Measurements from ENCODE around the gene CRX.
"Not testable (repeated sequence)": the region's sequence is repeated elsewhere in the genome, so short reads cannot be mapped to it uniquely, and the experiment has no call there.

The CRX gene

DNA sequence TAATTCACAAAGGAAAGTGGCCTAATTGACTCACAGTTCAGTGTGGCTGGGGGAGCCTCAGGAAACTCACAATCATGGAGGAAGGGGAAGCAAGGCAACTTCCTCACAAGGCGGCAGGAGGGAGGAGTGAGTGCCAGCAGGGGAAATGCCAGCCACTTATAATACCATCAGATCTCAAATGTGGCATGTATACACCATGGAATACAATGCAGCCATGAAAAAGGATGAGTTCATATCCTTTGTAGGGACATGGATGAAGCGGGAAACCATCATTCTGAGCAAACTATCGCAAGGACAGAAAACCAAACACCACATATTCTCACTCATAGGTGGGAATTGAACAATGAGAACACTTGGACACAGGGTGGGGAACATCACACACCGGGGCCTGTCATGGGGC lies 57.6 kb downstream of the CRX start:
- not testable (repeated sequence) for H3K9me3 ChIP-seq (ENCODE audit: control insufficient read depth, low read length); H3K36me3 ChIP-seq (ENCODE audit: control insufficient read depth, insufficient read depth, low read length); DNase-seq; H3K4me3 ChIP-seq (ENCODE audit: insufficient read depth, low read depth, low read length, poor library complexity, severe bottlenecking); H3K4me1 ChIP-seq (ENCODE audit: control insufficient read depth, insufficient read depth, low read length, poor library complexity, severe bottlenecking); H3K27me3 ChIP-seq (replicated peaks; ENCODE audit: control insufficient read depth, insufficient read depth, low read length, poor library complexity, severe bottlenecking); H3K27ac ChIP-seq (ENCODE audit: insufficient read depth, low read length, poor library complexity, severe bottlenecking)

DNA sequence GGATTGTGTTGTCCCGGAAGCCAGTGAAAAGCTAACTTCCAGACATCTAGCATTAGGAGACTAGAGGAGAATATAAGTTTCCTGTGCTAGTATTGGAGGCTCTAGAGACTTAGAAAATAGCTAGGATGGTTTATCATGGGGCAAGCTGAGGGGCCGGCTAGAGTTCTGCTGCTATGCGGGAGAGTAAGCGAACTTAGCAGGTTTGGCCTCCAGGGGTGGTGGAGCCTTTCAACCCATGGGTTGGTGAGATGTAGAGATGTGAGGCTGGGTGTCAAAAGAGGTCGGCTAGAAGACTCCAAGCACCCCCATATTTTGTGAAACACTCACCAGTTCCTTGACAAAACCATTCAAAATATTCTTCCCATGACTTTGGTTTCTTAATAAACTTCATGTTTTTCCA lies 60.0 kb downstream of the CRX start:
- no peak for DNase-seq
- no peaks in the 10 kb centered on the region for H3K4me1 ChIP-seq (ENCODE audit: control insufficient read depth, insufficient read depth, low read length, poor library complexity, severe bottlenecking)
- no peaks in the 10 kb centered on the region for H3K36me3 ChIP-seq (ENCODE audit: control insufficient read depth, insufficient read depth, low read length)
- no peak overlapping the region for H3K27ac ChIP-seq (ENCODE audit: insufficient read depth, low read length, poor library complexity, severe bottlenecking)
- no peaks in the 10 kb centered on the region for H3K27me3 ChIP-seq (replicated peaks; ENCODE audit: control insufficient read depth, insufficient read depth, low read length, poor library complexity, severe bottlenecking)
- H3K9me3 ChIP-seq (ENCODE audit: control insufficient read depth, low read length), result no peaks in the 10 kb centered on the region
- H3K4me3 ChIP-seq (ENCODE audit: insufficient read depth, low read depth, low read length, poor library complexity, severe bottlenecking), result no peak overlapping the region

DNA sequence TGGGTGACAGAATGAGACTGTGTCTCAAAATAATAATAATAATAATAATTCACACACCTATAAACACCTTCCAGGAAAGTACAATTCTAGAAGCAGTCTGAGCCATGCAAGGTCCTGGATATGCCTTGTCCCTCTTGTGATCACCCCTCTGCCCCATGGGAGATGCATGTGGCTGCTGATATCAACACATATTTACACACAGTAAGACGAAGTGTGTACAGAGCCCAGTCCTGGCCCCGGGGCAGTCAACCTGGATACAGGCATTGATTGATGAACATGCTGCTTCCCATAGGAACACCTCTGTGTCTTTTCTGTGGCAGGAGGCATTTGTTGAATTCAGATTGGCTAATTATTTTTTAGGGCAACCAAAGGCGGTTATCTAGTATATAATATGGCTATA lies 61.2 kb downstream of the CRX start:
- no peaks in the 10 kb centered on the region for H3K27me3 ChIP-seq (replicated peaks; ENCODE audit: control insufficient read depth, insufficient read depth, low read length, poor library complexity, severe bottlenecking)
- H3K36me3 ChIP-seq (ENCODE audit: control insufficient read depth, insufficient read depth, low read length), result no peaks in the 10 kb centered on the region
- DNase-seq, result no peak
- no peak overlapping the region for H3K4me3 ChIP-seq (ENCODE audit: insufficient read depth, low read depth, low read length, poor library complexity, severe bottlenecking)
- no peaks in the 10 kb centered on the region for H3K9me3 ChIP-seq (ENCODE audit: control insufficient read depth, low read length)
- H3K4me1 ChIP-seq (ENCODE audit: control insufficient read depth, insufficient read depth, low read length, poor library complexity, severe bottlenecking), result no peaks in the 10 kb centered on the region
- H3K27ac ChIP-seq (ENCODE audit: insufficient read depth, low read length, poor library complexity, severe bottlenecking), result no peak overlapping the region

DNA sequence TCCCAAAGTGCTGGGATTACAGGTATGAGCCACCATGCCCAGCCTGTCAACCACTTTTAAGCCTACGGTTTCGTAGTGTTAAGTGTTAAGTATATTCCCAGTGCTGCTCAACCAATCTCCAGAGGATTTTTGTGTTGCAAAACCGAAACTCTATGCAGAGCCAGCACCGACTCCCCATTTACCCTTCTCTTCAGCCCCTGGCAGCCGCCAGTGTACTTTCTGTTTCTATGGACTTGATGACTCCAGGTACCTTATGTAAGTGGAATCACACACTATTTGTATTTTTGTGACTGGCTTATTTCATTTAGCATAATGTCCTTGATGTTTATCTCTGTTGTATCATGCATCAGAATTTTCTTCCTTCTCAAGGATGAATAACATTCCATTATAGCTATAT lies 63.3 kb downstream of the CRX start:
- DNase-seq, result no peak
- no peaks in the 10 kb centered on the region for H3K4me1 ChIP-seq (ENCODE audit: control insufficient read depth, insufficient read depth, low read length, poor library complexity, severe bottlenecking)
- no peaks in the 10 kb centered on the region for H3K36me3 ChIP-seq (ENCODE audit: control insufficient read depth, insufficient read depth, low read length)
- H3K27ac ChIP-seq (ENCODE audit: insufficient read depth, low read length, poor library complexity, severe bottlenecking), result no peak overlapping the region
- no peaks in the 10 kb centered on the region for H3K27me3 ChIP-seq (replicated peaks; ENCODE audit: control insufficient read depth, insufficient read depth, low read length, poor library complexity, severe bottlenecking)
- H3K4me3 ChIP-seq (ENCODE audit: insufficient read depth, low read depth, low read length, poor library complexity, severe bottlenecking), result no peak overlapping the region
- H3K9me3 ChIP-seq (ENCODE audit: control insufficient read depth, low read length), result no peaks in the 10 kb centered on the region

DNA sequence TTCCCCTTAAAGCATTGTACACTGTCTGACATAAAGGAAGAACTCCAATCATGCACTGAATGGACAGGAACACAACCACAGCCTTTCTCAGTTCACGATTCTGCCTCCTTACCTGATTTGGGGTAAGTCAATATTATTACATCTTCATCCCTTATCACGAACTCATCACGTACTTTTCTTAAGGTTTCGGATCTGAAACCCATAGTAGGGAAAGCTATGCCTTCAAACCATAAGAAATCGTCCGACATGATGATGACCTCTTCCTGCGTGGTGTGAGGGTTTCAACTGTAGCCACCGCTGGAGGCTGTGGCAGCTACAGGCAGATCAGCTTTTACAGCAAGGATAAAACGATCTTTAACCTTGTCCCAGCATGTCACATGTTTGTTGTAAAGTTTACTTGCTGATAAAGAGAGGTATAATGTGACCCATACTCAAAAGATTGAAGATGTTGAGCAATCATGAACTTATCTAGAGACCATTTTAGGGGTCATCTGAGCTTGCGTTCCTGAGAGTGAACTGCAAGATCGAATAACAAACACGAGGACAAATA lies 64.3 kb downstream of the CRX start, which contains the start of gene SULT2A1:
TSS of gene SULT2A1 (minus strand) at position 306 of the 550 bp plus-strand sequence. CDS start at position 248, 58 bp downstream.
- no peak for DNase-seq
- Histone ChIP-seq H3K4me3 (ENCODE audit: insufficient read depth, low read depth, low read length, poor library complexity, severe bottlenecking) (no peak within 1 kb of the TSS), H3K4me1 (ENCODE audit: control insufficient read depth, insufficient read depth, low read length, poor library complexity, severe bottlenecking) (no peaks in the 10 kb centered on the region), H3K27me3 (replicated peaks; ENCODE audit: control insufficient read depth, insufficient read depth, low read length, poor library complexity, severe bottlenecking) (no peaks in the 10 kb centered on the region), H3K9me3 (ENCODE audit: control insufficient read depth, low read length) (no peaks in the 10 kb centered on the region), H3K27ac (ENCODE audit: insufficient read depth, low read length, poor library complexity, severe bottlenecking) (no peak within 1 kb of the TSS), H3K36me3 (ENCODE audit: control insufficient read depth, insufficient read depth, low read length) (no peaks in the 10 kb centered on the region)

DNA sequence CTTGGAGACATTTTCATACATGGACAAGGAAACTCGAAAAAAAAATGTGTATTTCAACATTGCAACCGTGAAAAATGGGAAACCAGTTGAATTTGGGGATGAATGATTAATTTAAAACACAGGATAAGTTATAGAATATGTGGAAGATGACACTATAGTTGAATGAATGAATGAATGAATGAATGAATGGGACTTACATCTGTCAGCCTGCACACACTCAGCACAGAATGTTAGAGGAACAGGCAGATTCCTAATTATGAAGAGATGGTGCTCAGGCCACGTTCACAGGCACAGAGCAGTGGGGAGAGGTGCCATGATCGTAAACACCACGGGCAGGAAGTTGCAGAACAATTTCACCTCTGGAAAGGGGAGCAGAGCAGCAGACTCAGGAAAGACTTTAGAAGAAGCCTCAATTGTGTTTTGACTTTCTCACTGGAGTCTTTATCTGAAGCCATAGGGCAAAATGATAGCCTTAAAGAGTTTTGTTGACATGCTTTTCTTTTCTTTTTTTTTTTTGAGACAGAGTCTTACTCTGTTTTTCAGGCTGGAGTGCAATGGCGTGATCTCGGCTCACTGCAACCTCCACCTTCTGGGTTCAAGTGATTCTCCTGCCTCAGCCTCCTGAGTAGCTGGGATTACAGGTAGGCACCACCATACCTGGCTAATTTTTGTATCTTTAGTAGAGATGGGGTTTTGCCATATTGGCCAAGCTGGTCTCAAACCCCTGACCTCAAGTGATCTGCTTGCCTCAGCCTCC lies 69.3 kb downstream of the CRX start:
- no peak for DNase-seq
- no peaks in the 10 kb centered on the region for H3K4me1 ChIP-seq (ENCODE audit: control insufficient read depth, insufficient read depth, low read length, poor library complexity, severe bottlenecking)
- no peaks in the 10 kb centered on the region for H3K27me3 ChIP-seq (replicated peaks; ENCODE audit: control insufficient read depth, insufficient read depth, low read length, poor library complexity, severe bottlenecking)
- H3K36me3 ChIP-seq (ENCODE audit: control insufficient read depth, insufficient read depth, low read length), result no peaks in the 10 kb centered on the region
- no peak overlapping the region for H3K4me3 ChIP-seq (ENCODE audit: insufficient read depth, low read depth, low read length, poor library complexity, severe bottlenecking)
- no peaks in the 10 kb centered on the region for H3K9me3 ChIP-seq (ENCODE audit: control insufficient read depth, low read length)
- H3K27ac ChIP-seq (ENCODE audit: insufficient read depth, low read length, poor library complexity, severe bottlenecking), result no peak overlapping the region

DNA sequence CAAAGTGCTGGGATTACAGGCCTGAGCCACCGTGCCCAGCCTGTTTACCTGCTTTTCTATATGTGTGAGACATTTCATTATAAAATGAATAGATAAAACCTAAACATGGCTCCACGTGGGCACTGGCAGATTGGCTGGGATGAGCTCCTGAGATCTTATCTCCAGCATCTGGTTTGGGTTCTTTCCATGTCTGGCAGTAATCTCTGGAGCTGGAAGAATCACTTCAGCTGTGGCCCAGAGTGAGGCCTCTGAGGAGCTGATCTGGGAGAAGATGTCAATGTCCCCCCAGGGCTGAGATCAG lies 69.8 kb downstream of the CRX start:
- Histone ChIP-seq H3K4me3 (ENCODE audit: insufficient read depth, low read depth, low read length, poor library complexity, severe bottlenecking) (no peak overlapping the region), H3K36me3 (ENCODE audit: control insufficient read depth, insufficient read depth, low read length) (no peaks in the 10 kb centered on the region), H3K27me3 (replicated peaks; ENCODE audit: control insufficient read depth, insufficient read depth, low read length, poor library complexity, severe bottlenecking) (no peaks in the 10 kb centered on the region), H3K4me1 (ENCODE audit: control insufficient read depth, insufficient read depth, low read length, poor library complexity, severe bottlenecking) (no peaks in the 10 kb centered on the region), H3K27ac (ENCODE audit: insufficient read depth, low read length, poor library complexity, severe bottlenecking) (no peak overlapping the region), H3K9me3 (ENCODE audit: control insufficient read depth, low read length) (no peaks in the 10 kb centered on the region)
- no peak for DNase-seq

DNA sequence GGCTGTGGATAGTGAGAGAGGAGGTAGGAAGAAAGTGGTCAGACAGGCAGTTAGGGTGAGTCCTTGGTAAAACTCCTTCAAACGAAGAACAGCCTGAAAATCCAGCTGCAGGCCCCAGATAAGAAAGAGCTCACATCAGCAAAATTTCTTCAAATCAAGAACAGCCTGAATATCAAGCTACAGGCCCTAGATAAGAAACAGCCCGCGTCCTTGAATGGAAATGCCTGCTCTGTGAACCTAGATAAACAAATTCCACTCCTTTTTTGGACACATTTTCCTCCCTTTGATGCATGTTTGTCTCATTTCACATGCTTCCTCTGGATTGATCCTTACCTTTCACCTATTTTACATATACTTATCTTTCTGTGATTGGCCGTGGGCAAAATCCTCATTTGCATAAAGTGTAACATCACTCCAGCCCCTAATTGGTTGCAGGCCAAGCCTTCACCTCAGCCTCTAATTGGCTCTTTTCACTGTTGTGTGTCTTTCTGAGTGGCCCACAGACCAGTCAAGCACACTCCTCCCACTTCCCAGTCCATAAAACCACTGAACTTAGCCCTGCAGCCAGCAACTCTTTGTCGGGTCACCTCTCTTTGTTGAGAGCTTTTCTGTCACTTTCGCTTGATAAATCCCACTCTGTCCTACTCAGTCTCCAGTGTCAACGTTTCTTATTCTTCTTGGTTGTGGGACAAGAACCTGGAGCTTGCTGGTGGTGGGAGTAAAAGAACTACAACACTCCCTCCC lies 70.4 kb downstream of the CRX start:
- Histone ChIP-seq H3K27me3 (replicated peaks; ENCODE audit: control insufficient read depth, insufficient read depth, low read length, poor library complexity, severe bottlenecking) (no peaks in the 10 kb centered on the region), H3K9me3 (ENCODE audit: control insufficient read depth, low read length) (no peaks in the 10 kb centered on the region), H3K4me1 (ENCODE audit: control insufficient read depth, insufficient read depth, low read length, poor library complexity, severe bottlenecking) (no peaks in the 10 kb centered on the region), H3K36me3 (ENCODE audit: control insufficient read depth, insufficient read depth, low read length) (no peaks in the 10 kb centered on the region), H3K4me3 (ENCODE audit: insufficient read depth, low read depth, low read length, poor library complexity, severe bottlenecking) (no peak overlapping the region), H3K27ac (ENCODE audit: insufficient read depth, low read length, poor library complexity, severe bottlenecking) (no peak overlapping the region)
- no peak for DNase-seq

All from effector memory CD4-positive, alpha-beta T cell (primary cell).